Kidney (tissue), 14 donors: ENCODE data around the gene C5orf15. TPM values are rescaled to one million over a fixed set of nuclear protein-coding genes. Genes with fewer than 3 reads are reported as not detected.

ENCODE experiments used
- DNase-seq, 5 donors: peaks; one replicate each; pipeline ENCODE4 v3.0.0-alpha.2; 2013 to 2020
- FAIRE-seq: peaks from 2 replicates; lab custom pipeline; 2012; peaks lifted over from hg19 to GRCh38; lab: Jason Lieb, UNC
- H3K27ac ChIP-seq, 2 donors: one replicate each; pipeline ENCODE4 v1.7.0; 2013; ENCODE audit warnings: low read depth in 2 of 2, low read length in 2 of 2, inconsistent platforms in 1 of 2
- H3K27me3 ChIP-seq: one replicate; pipeline ENCODE4 v1.7.1; 2013; ENCODE audit warnings: low read length, inconsistent platforms; ENCODE audit not compliant: control insufficient read depth, insufficient read depth
- H3K36me3 ChIP-seq, 3 donors: one replicate each; pipeline versions ENCODE4 v1.7.0 to v1.7.1; 2013; ENCODE audit warnings: low read length in 3 of 3, control low read depth in 1 of 3, inconsistent platforms in 1 of 3; ENCODE audit not compliant: insufficient read depth in 3 of 3, control insufficient read depth in 2 of 3
- H3K4me1 ChIP-seq, 3 donors: one replicate each; pipeline versions ENCODE4 v1.7.0 to v1.7.1; 2013; ENCODE audit warnings: low read length in 3 of 3, inconsistent platforms in 1 of 3, low read depth in 1 of 3; ENCODE audit not compliant: control insufficient read depth in 2 of 3, insufficient read depth in 2 of 3
- H3K4me3 ChIP-seq, 3 donors: one replicate each; pipeline versions ENCODE4 v1.7.0 to v1.8.1; 2013; ENCODE audit warnings: low read length in 3 of 3, control low read depth in 1 of 3, inconsistent platforms in 1 of 3
- H3K9ac ChIP-seq, 3 donors: one replicate each; pipeline versions ENCODE4 v1.7.0 to v1.7.1; 2013; ENCODE audit warnings: low read length in 3 of 3, control low read depth in 1 of 3, inconsistent platforms in 1 of 3
- H3K9me3 ChIP-seq, 3 donors: one replicate each; pipeline versions ENCODE4 v1.7.0 to v1.7.1; 2013; ENCODE audit warnings: low read length in 3 of 3, control low read depth in 1 of 3, inconsistent platforms in 1 of 3; ENCODE audit not compliant: control insufficient read depth in 2 of 3, insufficient read depth in 1 of 3
- CTCF ChIP-seq: IDR thresholded peaks from 3 replicates; pipeline ENCODE4 v1.5.1; 2012; ENCODE audit warnings: mild to moderate bottlenecking, moderate library complexity, borderline replicate concordance; ENCODE audit not compliant: insufficient read depth; ENCODE audit errors: extremely low read depth
- intact Hi-C: fragments of 100-400 bp; cut with DNase I; formaldehyde crosslinking; loops from one replicate; pipeline ENCODE4 v1.11.1; 2022
- polyA plus RNA-seq: library from polyadenylated mRNA; stranded (reverse); fragments of 350-450 nt; fragmentation: Illumina TruSeq; extraction: RNeasy Lipid Tissue Mini Kit (QIAGEN cat#74804); gene quantifications from one replicate; pipeline ENCODE4 v1.2.3, GENCODE V29; 2014; ENCODE audit warnings: low read depth, low replicate concordance; ENCODE audit not compliant: insufficient read depth
- total RNA-seq: library from RNA; stranded (reverse); fragmentation: NEBNext Ultra II Directional; extraction: Animal tissue kit (Norgen Biotek cat#: 25700); gene quantifications from one replicate; pipeline ENCODE4 v1.2.1, GENCODE V29; 2021
- donor health status: control.
- donor health status: control.
- donor health status: control.
- donor health status: control.
- donor health status: control.
- donor health status: DM: yes; HTN: yes; CAD: no.
- donor health status: Normal renal cell carcinoma (clear cell type).

The C5orf15 gene
- total and polyA plus RNA-seq, 2 donors from 2014 or later, result 43.9 to 54.4 TPM

GRCh38 chr5:133913413-133914155 is 54.8 kb downstream of the C5orf15 start:
- Histone ChIP-seq H3K27ac (peak overlapping the region in 1 of 2 donors; percentile 60), H3K36me3 (no peaks in the 10 kb centered on the region), H3K27me3 (no peaks in the 10 kb centered on the region), H3K9ac (no peak overlapping the region), H3K4me3 (no peak overlapping the region), H3K4me1 (peaks cover 0 to 12% (median 7%) of the 10 kb centered on the region in 3 donors), H3K9me3 (no peaks in the 10 kb centered on the region)
- no peak for FAIRE-seq
- no peak for DNase-seq
- TF ChIP-seq CTCF, result no peak
- intact Hi-C loops, result no loop called here

GRCh38 chr5:133912951-133913350 is 55.5 kb downstream of the C5orf15 start:
- TF ChIP-seq CTCF, result no peak
- DNase-seq, result no peak
- H3K27ac ChIP-seq, result peak overlapping the region in 1 of 2 donors; percentile 34
- peaks cover 0 to 10% (median 7%) of the 10 kb centered on the region in 3 donors for H3K4me1 ChIP-seq
- no peak overlapping the region for H3K4me3 ChIP-seq
- intact Hi-C loops, result no loop called here
- no peaks in the 10 kb centered on the region for H3K27me3 ChIP-seq
- no peak overlapping the region for H3K9ac ChIP-seq
- no peaks in the 10 kb centered on the region for H3K9me3 ChIP-seq
- no peak for FAIRE-seq
- no peaks in the 10 kb centered on the region for H3K36me3 ChIP-seq

- intact Hi-C loops, result no loop called here
- TF ChIP-seq CTCF, result no peak
These were observed 57.9 kb downstream of the C5orf15 start for GRCh38 chr5:133910571-133910970.

More at GRCh38 chr5:133910571-133910970, 57.9 kb downstream of the C5orf15 start:
- Histone ChIP-seq H3K9me3 (no peaks in the 10 kb centered on the region), H3K27me3 (no peaks in the 10 kb centered on the region), H3K4me3 (no peak overlapping the region), H3K27ac (no peak overlapping the region), H3K4me1 (peaks cover 0 to 10% (median 7%) of the 10 kb centered on the region in 3 donors), H3K9ac (no peak overlapping the region), H3K36me3 (no peaks in the 10 kb centered on the region)
- FAIRE-seq (no peak), DNase-seq (no peak)
